ENCODE results near the gene TMEM69.
"Not testable (repeated sequence)": the region's sequence is repeated elsewhere in the genome, so short reads cannot be mapped to it uniquely, and the experiment has no call there.

The TMEM69 gene

GRCh38 chr1:45730780-45731319 is 42.9 kb downstream of the TMEM69 start:
- DNase-seq (ENCODE audit: low spot score) = no peak

GRCh38 chr1:45739137-45739536 is 51.2 kb downstream of the TMEM69 start:
- DNase-seq (ENCODE audit: low spot score) = no peak

GRCh38 chr1:45739641-45740156 is 51.7 kb downstream of the TMEM69 start:
- DNase-seq (ENCODE audit: low spot score) = not testable (repeated sequence)
